ENCODE results near the gene CACNA2D2. TPM values are rescaled to one million over a fixed set of nuclear protein-coding genes. Genes with fewer than 3 reads are reported as not detected.
A peak's percentile ranks its signal among the peaks of the same experiment; 100 is the strongest.

Gene CACNA2D2
- total and polyA plus RNA-seq, 2 of the 13 experiments (the other 11 are each of a cell fraction or from before 2014, with no cell fraction given), result not detected

DNA sequence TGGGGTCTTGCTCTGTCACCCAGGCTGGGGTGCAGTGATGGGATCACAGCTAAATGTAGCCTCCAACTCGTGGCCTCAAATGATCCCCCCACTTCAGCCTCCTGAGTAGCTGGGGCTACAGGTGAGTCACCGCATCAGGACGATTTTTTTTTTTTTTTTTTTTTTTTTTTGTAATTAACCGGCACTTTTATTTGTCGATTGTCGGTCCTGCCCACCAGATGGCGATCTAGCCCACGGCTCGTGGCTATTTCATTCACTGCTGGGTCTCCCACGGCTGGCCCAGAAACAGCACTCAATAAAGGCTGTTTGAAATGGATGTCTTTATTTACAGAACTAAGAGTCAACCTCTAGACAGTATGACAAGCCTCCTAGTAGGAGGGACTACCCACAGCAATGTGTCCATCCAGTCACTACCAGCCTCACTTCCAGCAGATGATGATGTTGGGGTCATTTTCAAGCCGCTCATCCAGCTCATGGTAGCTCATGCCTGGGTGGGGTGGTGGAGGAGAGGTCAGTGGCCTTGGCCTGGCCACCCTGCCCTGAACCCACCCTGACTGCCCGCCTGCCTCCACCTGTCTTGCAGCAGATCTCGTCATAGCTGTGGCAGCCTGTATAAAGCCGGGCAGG is 156.1 kb downstream of the CACNA2D2 start:
- ChIA-PET CTCF (ENCODE audit: low intra/inter-chr PET ratio, low total read pairs) (interaction anchor here (1.7 to 2.7 kb wide), 2 partner anchors 41 to 195 kb away, joined by 7 to 9 read pairs; no protein-coding TSS in a partner anchor), POLR2A (interaction anchor here (1.6 to 3.6 kb wide), 2 partner anchors 10 to 19 kb away, joined by 4 to 18 read pairs; partner anchors contain the start of gene TUSC2)
- H3K4me1 ChIP-seq (ENCODE audit: insufficient read depth, low read length), result peaks cover 81% of the 10 kb centered on the region
- no peak overlapping the region for H3K9ac ChIP-seq (ENCODE audit: insufficient read depth, low read depth, low read length)
- no TSS peak for BruUV-seq (replicated peaks)
- ATAC-seq, result no peak
- H3K9me3 ChIP-seq (ENCODE audit: low read length), result no peaks in the 10 kb centered on the region
- peak; percentile 60 for FAIRE-seq
- intact Hi-C loops (cut with micrococcal nuclease; ENCODE audit: unreplicated experiment) (loop anchor here (1.0 to 10.0 kb wide), 2 partner anchors 41 to 198 kb away; no protein-coding TSS in a partner anchor), in situ Hi-C loops (cut with HindIII; ENCODE audit: extremely low pct_ligation_motif_present, low pct_unique_long_range_greater_than_20kb) (loop anchor here (10.0 kb wide), 1 partner anchor 198 kb away; no protein-coding TSS in a partner anchor)
- 0 out of 2 replicates have a peak, but pooled peaks cover 3% of the 10 kb centered on the region for H4K20me1 ChIP-seq (ENCODE audit: insufficient read depth, low read length)
- H3K27me3 ChIP-seq (ENCODE audit: control insufficient read depth in 1 of 2, insufficient read depth in 2 of 2, low read length in 2 of 2), result no peaks in the 10 kb centered on the region
- H3K36me3 ChIP-seq (replicated peaks in 1 of 2; ENCODE audit: control insufficient read depth in 1 of 2, insufficient read depth in 2 of 2, low read length in 2 of 2), result peaks cover 4 to 13% of the 10 kb centered on the region in 2 experiments; a peak in 3 of 5 replicates
- peaks cover 12% of the 10 kb centered on the region for H3K79me2 ChIP-seq (ENCODE audit: insufficient read depth, low read length)
- H3K4me3 ChIP-seq (replicated peaks in 1 of 3; ENCODE audit: insufficient read depth in 1 of 3, low read depth in 2 of 3, low read length in 3 of 3), result no peak overlapping the region
- no peak overlapping the region for H3K27ac ChIP-seq (ENCODE audit: extremely low read length, insufficient read depth, low read length)
- no peak overlapping the region for H3K4me2 ChIP-seq (ENCODE audit: low read depth, low read length)
- peak; percentile 59 for DNase-seq (ENCODE audit: low spot score)
- no peak overlapping the region for H2AFZ ChIP-seq (ENCODE audit: low read length)
- WGBS (ENCODE audit: low lambda C conversion rate), result 24% methylated on average over 12 of the region's 14 CpGs
- TF ChIP-seq, protein P1, sequence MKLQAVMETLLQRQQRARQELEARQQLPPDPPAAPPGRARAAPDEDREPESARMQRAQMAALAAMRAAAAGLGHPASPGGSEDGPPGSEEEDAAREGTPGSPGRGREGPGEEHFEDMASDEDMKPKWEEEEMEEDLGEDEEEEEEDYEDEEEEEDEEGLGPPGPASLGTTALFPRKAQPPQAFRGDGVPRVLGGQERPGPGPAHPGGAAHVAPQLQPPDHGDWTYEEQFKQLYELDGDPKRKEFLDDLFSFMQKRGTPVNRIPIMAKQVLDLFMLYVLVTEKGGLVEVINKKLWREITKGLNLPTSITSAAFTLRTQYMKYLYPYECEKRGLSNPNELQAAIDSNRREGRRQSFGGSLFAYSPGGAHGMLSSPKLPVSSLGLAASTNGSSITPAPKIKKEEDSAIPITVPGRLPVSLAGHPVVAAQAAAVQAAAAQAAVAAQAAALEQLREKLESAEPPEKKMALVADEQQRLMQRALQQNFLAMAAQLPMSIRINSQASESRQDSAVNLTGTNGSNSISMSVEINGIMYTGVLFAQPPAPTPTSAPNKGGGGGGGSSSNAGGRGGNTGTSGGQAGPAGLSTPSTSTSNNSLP (IDR thresholded peaks at IDR 0.05; ENCODE audit: low read depth, low read length), result peak; percentile 96
- TF ChIP-seq STAG1 (CRISPR knock-in tag; IDR thresholded peaks at IDR 0.05) (peak; percentile 65), TRIM24 (CRISPR knock-in tag; IDR thresholded peaks at IDR 0.05) (no peak), GZF1 (CRISPR knock-in tag; IDR thresholded peaks at IDR 0.05) (no peak), TARDBP (CRISPR knock-in tag; IDR thresholded peaks at IDR 0.05) (no peak), RAD21 (CRISPR knock-in tag; IDR thresholded peaks at IDR 0.05) (peak; percentile 43; the same call in 1 of the 2 replicates), ZNF687 (CRISPR knock-in tag; IDR thresholded peaks at IDR 0.05) (peak; percentile 32), FOSL2 (CRISPR knock-in tag; IDR thresholded peaks at IDR 0.05) (peak; percentile 67), FOXA3 (CRISPR knock-in tag; IDR thresholded peaks at IDR 0.05) (0 out of 2 replicates have a peak, but pooled peaks have one; percentile 28), SMC3 (IDR thresholded peaks at IDR 0.05; ENCODE audit: low read length) (peak; percentile 46; the same call in 1 of the 2 replicates)

All from HepG2 (cell line).